ENCODE measurements around the gene ZBTB39. TPM values are rescaled to one million over a fixed set of nuclear protein-coding genes. Genes with fewer than 3 reads are reported as not detected.

Gene ZBTB39
- total and polyA plus RNA-seq, 2 experiments from 2014 or later: 1.5 to 3.9 TPM

- no peaks in the 10 kb centered on the region for H3K9me3 ChIP-seq (ENCODE audit: low read depth)
- 66 to 67% methylated on average over 9 of the region's 9 CpGs for WGBS, 2 experiments (ENCODE audit: low coverage in 1 of 2, low lambda C conversion rate in 2 of 2, missing lambda C conversion rate in 2 of 2)
- no peaks in the 10 kb centered on the region for H3K4me1 ChIP-seq (ENCODE audit: insufficient read depth)
- in situ Hi-C loops (cut with MboI): no loop called here
- H3K79me2 ChIP-seq (ENCODE audit: insufficient read depth): no peaks in the 10 kb centered on the region
- no peak overlapping the region for H3K9ac ChIP-seq
- no peak overlapping the region for H3K27ac ChIP-seq
- TF ChIP-seq EZH2 (IDR thresholded peaks at IDR 0.05; ENCODE audit: insufficient read depth, poor library complexity, severe bottlenecking): no peak
- no peak for TF ChIP-seq EZH2phosphoT487 (IDR thresholded peaks at IDR 0.05; ENCODE audit: insufficient read depth, low read depth)
- no peak for DNase-seq
- H3K36me3 ChIP-seq (ENCODE audit: low read depth): no peaks in the 10 kb centered on the region
- no peak overlapping the region for H2AFZ ChIP-seq
- no peaks in the 10 kb centered on the region for H3F3A ChIP-seq (ENCODE audit: insufficient read depth)
- H3K9me2 ChIP-seq (ENCODE audit: insufficient read depth): no peaks in the 10 kb centered on the region
- no peaks in the 10 kb centered on the region for H4K20me1 ChIP-seq (ENCODE audit: insufficient read depth)
- no peak overlapping the region for H3K4me2 ChIP-seq (ENCODE audit: unreplicated experiment)
- peaks cover 40% of the 10 kb centered on the region for H3K27me3 ChIP-seq (replicated peaks; ENCODE audit: insufficient read depth)
- H3K4me3 ChIP-seq: no peak overlapping the region
These were observed 32.9 kb upstream of the ZBTB39 start for GRCh38 chr12:57039016-57039798.

- Histone ChIP-seq H3K27ac (no peak overlapping the region), H3K27me3 (replicated peaks; ENCODE audit: insufficient read depth) (peaks cover 49% of the 10 kb centered on the region), H3K4me3 (no peak overlapping the region), H2AFZ (no peak overlapping the region), H3K9me2 (ENCODE audit: insufficient read depth) (no peaks in the 10 kb centered on the region), H3K4me1 (ENCODE audit: insufficient read depth) (no peaks in the 10 kb centered on the region), H4K20me1 (ENCODE audit: insufficient read depth) (no peaks in the 10 kb centered on the region), H3K36me3 (ENCODE audit: low read depth) (no peaks in the 10 kb centered on the region), H3K9me3 (ENCODE audit: low read depth) (no peaks in the 10 kb centered on the region), H3K9ac (no peak overlapping the region), H3K4me2 (ENCODE audit: unreplicated experiment) (no peak overlapping the region), H3K79me2 (ENCODE audit: insufficient read depth) (no peaks in the 10 kb centered on the region), H3F3A (ENCODE audit: insufficient read depth) (no peaks in the 10 kb centered on the region)
- WGBS, 2 experiments (ENCODE audit: low coverage in 1 of 2, low lambda C conversion rate in 2 of 2, missing lambda C conversion rate in 2 of 2): 58 to 60% methylated on average over 3 of the region's 3 CpGs
- no peak for DNase-seq
- in situ Hi-C loops (cut with MboI): no loop called here
- TF ChIP-seq EZH2 (IDR thresholded peaks at IDR 0.05; ENCODE audit: insufficient read depth, poor library complexity, severe bottlenecking) (no peak), EZH2phosphoT487 (IDR thresholded peaks at IDR 0.05; ENCODE audit: insufficient read depth, low read depth) (no peak)
These were observed 30.9 kb upstream of the ZBTB39 start for GRCh38 chr12:57037264-57037663.

DNA sequence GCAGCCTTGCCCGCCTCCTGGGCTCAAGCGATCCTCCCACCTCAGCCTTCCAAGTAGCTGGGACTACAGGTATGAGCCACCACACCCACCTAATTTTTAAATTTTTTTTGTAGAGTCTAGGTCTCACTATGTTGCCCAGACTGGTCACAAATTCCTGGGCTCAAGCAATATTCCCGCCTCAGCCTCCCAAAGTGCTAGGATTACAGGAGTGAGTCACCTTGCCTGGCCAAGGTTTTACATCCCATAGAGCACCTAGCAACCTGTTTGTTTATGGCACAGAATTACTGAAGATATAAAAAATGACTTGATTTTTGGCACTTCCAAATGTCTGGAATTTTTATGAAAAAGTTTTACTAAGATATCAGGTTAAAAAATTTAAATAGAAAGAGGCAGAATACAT, 27.1 kb upstream of the ZBTB39 start:
- Histone ChIP-seq H3K4me1 (ENCODE audit: insufficient read depth) (no peaks in the 10 kb centered on the region), H4K20me1 (ENCODE audit: insufficient read depth) (no peaks in the 10 kb centered on the region), H3F3A (ENCODE audit: insufficient read depth) (no peaks in the 10 kb centered on the region), H3K9me3 (ENCODE audit: low read depth) (no peaks in the 10 kb centered on the region), H3K36me3 (ENCODE audit: low read depth) (no peaks in the 10 kb centered on the region), H3K4me3 (no peak overlapping the region), H3K27me3 (replicated peaks; ENCODE audit: insufficient read depth) (peaks cover 40% of the 10 kb centered on the region), H3K9ac (no peak overlapping the region), H3K9me2 (ENCODE audit: insufficient read depth) (no peaks in the 10 kb centered on the region), H2AFZ (no peak overlapping the region), H3K79me2 (ENCODE audit: insufficient read depth) (no peaks in the 10 kb centered on the region), H3K4me2 (ENCODE audit: unreplicated experiment) (no peak overlapping the region), H3K27ac (no peak overlapping the region)
- in situ Hi-C loops (cut with MboI): no loop called here
- WGBS, 2 experiments (ENCODE audit: low coverage in 1 of 2, low lambda C conversion rate in 2 of 2, missing lambda C conversion rate in 2 of 2): 74 to 84% methylated on average over 3 of the region's 3 CpGs
- no peak for DNase-seq
- TF ChIP-seq EZH2 (IDR thresholded peaks at IDR 0.05; ENCODE audit: insufficient read depth, poor library complexity, severe bottlenecking) (no peak), EZH2phosphoT487 (IDR thresholded peaks at IDR 0.05; ENCODE audit: insufficient read depth, low read depth) (no peak)

DNA sequence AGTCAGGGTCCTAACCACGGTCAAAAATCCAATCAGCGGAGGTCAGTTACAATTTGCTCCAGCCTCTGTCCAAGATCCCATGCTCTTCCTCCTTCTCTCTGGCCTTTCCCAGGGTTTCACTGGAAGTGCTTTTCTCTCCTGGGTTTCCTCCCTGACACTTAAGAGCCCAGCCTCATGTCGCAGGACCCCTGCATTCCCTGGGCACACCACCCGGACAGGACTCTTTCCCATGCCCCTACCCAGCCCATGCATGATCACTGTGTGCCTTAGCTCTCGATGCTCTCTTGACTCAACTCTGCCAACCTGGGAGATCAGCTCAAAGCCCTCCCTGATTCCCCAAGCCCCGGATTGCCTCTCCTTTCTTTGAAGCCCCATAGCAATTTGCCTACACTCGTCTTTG, 25.4 kb upstream of the ZBTB39 start:
- no peak for TF ChIP-seq EZH2 (IDR thresholded peaks at IDR 0.05; ENCODE audit: insufficient read depth, poor library complexity, severe bottlenecking)
- no peak for TF ChIP-seq EZH2phosphoT487 (IDR thresholded peaks at IDR 0.05; ENCODE audit: insufficient read depth, low read depth)
- WGBS, 2 experiments (ENCODE audit: low coverage in 1 of 2, low lambda C conversion rate in 2 of 2, missing lambda C conversion rate in 2 of 2): 56% methylated on average over 7 of the region's 7 CpGs
- in situ Hi-C loops (cut with MboI): no loop called here
- Histone ChIP-seq H3K27ac (no peak overlapping the region), H3K4me3 (no peak overlapping the region), H3K36me3 (ENCODE audit: low read depth) (no peaks in the 10 kb centered on the region), H3K9me3 (ENCODE audit: low read depth) (no peaks in the 10 kb centered on the region), H3K4me2 (ENCODE audit: unreplicated experiment) (no peak overlapping the region), H3K9me2 (ENCODE audit: insufficient read depth) (no peaks in the 10 kb centered on the region), H3K4me1 (ENCODE audit: insufficient read depth) (no peaks in the 10 kb centered on the region), H4K20me1 (ENCODE audit: insufficient read depth) (no peaks in the 10 kb centered on the region), H3K9ac (no peak overlapping the region), H3K79me2 (ENCODE audit: insufficient read depth) (no peaks in the 10 kb centered on the region), H3K27me3 (replicated peaks; ENCODE audit: insufficient read depth) (peaks cover 56% of the 10 kb centered on the region), H3F3A (ENCODE audit: insufficient read depth) (no peaks in the 10 kb centered on the region), H2AFZ (no peak overlapping the region)
- DNase-seq: no peak

Data from GM23248 (cell line).